ENCODE data around the gene ZCRB1. TPM values are rescaled to one million over a fixed set of nuclear protein-coding genes. Genes with fewer than 3 reads are reported as not detected.

The ZCRB1 gene
- total and polyA plus RNA-seq, 2 of the 4 experiments (the other 2 are of a cell fraction), result 19.7 to 28.1 TPM

DNA sequence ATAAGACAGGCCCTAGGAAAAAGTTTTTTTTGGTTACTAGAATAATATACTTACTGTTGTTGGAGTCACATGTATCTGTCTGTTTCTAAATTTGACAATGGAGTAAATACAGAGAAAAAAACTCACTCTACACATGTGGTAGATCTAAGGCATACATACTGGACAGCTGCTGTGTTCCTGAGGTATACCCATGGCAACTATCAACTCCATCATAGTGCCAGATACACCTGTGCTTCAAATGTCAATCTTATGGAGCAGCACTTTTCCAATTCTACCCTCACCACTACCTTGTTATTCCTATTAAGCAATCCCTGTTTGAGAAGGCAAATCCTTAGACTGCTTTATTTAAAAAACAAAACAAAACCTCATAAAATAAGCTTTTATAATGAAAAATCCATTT is 3.3 kb downstream of the ZCRB1 start:
- Histone ChIP-seq H3K4me1 (ENCODE audit: control insufficient read depth, insufficient read depth, low read length) (peaks cover 2% of the 10 kb centered on the region; the same call in 1 of the 2 replicates), H3K4ac (ENCODE audit: low read depth, low read length) (no peak overlapping the region), H3K9ac (ENCODE audit: low read depth, low read length) (no peak overlapping the region), H2BK20ac (ENCODE audit: low read depth, low read length) (no peak overlapping the region), H3K9me1 (ENCODE audit: insufficient read depth, low read length) (peaks cover 5% of the 10 kb centered on the region; the same call in 1 of the 2 replicates), H3K27me3 (ENCODE audit: control insufficient read depth, insufficient read depth, low read length) (no peaks in the 10 kb centered on the region), H3K56ac (ENCODE audit: extremely low read depth, insufficient read depth, low read length) (no peak overlapping the region), H2AFZ (replicated peaks; ENCODE audit: low read length, poor library complexity) (no peak overlapping the region), H3K27ac (ENCODE audit: insufficient read depth, low read length) (no peak overlapping the region), H4K20me1 (ENCODE audit: insufficient read depth, low read length) (no peaks in the 10 kb centered on the region; the same call in 1 of the 2 replicates), H2BK15ac (ENCODE audit: low read depth, low read length) (no peak overlapping the region), H3K14ac (replicated peaks; ENCODE audit: low read depth, low read length) (no peak overlapping the region), H4K5ac (ENCODE audit: low read depth, low read length) (no peak overlapping the region), H4K8ac (ENCODE audit: low read depth in 2 of 2, low read length in 2 of 2) (no peak overlapping the region), H3K9me3 (ENCODE audit: control insufficient read depth, insufficient read depth, low read length) (no peaks in the 10 kb centered on the region), H2BK5ac (ENCODE audit: low read depth, low read length, poor library complexity, severe bottlenecking) (no peak overlapping the region), H2AK5ac (ENCODE audit: low read depth, low read length) (no peak overlapping the region), H3K4me3 (ENCODE audit: insufficient read depth, low read depth, low read length) (no peak overlapping the region), H3K23ac (ENCODE audit: low read depth, low read length) (no peak overlapping the region), H2AK9ac (replicated peaks; ENCODE audit: low read depth, low read length, poor library complexity) (no peak overlapping the region), H3K18ac (ENCODE audit: low read depth, low read length) (no peak overlapping the region), H3K79me1 (ENCODE audit: low read depth in 1 of 2, low read length in 2 of 2) (peaks cover 16 to 30% of the 10 kb centered on the region in 2 experiments; a peak in 3 of 4 replicates), H4K91ac (ENCODE audit: insufficient read depth, low read depth, low read length) (no peak overlapping the region), H3K36me3 (ENCODE audit: control insufficient read depth, insufficient read depth, low read length) (peaks cover 7% of the 10 kb centered on the region), H3K4me2 (ENCODE audit: low read depth, low read length) (no peak overlapping the region), H2BK120ac (ENCODE audit: low read depth, low read length) (no peak overlapping the region)
- dilution Hi-C loops (cut with HindIII; ENCODE audit: low sequenced_read_pairs, unreplicated experiment), result no loop called here
- ChIA-PET CTCF (no interaction called here), POLR2A (ENCODE audit: unreplicated experiment) (no interaction called here)
- TF ChIP-seq, protein P1, sequence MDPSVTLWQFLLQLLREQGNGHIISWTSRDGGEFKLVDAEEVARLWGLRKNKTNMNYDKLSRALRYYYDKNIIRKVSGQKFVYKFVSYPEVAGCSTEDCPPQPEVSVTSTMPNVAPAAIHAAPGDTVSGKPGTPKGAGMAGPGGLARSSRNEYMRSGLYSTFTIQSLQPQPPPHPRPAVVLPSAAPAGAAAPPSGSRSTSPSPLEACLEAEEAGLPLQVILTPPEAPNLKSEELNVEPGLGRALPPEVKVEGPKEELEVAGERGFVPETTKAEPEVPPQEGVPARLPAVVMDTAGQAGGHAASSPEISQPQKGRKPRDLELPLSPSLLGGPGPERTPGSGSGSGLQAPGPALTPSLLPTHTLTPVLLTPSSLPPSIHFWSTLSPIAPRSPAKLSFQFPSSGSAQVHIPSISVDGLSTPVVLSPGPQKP (IDR thresholded peaks at IDR 0.05; ENCODE audit: borderline replicate concordance, low read depth, low read length), result no peak
- TF ChIP-seq CEBPB (IDR thresholded peaks at IDR 0.05; ENCODE audit: low read depth, low read length), result no peak
- TF ChIP-seq NFE2L2 (IDR thresholded peaks at IDR 0.05; ENCODE audit: low read depth, low read length), result no peak
- no peak for TF ChIP-seq RCOR1 (IDR thresholded peaks at IDR 0.05; ENCODE audit: insufficient replicate concordance, low read length)
- TF ChIP-seq, protein P2, sequence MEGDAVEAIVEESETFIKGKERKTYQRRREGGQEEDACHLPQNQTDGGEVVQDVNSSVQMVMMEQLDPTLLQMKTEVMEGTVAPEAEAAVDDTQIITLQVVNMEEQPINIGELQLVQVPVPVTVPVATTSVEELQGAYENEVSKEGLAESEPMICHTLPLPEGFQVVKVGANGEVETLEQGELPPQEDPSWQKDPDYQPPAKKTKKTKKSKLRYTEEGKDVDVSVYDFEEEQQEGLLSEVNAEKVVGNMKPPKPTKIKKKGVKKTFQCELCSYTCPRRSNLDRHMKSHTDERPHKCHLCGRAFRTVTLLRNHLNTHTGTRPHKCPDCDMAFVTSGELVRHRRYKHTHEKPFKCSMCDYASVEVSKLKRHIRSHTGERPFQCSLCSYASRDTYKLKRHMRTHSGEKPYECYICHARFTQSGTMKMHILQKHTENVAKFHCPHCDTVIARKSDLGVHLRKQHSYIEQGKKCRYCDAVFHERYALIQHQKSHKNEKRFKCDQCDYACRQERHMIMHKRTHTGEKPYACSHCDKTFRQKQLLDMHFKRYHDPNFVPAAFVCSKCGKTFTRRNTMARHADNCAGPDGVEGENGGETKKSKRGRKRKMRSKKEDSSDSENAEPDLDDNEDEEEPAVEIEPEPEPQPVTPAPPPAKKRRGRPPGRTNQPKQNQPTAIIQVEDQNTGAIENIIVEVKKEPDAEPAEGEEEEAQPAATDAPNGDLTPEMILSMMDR (conservative IDR thresholded peaks at IDR 0.05; ENCODE audit: low read depth, low read length), result no peak
- no peak for TF ChIP-seq MAFK (IDR thresholded peaks at IDR 0.05; ENCODE audit: low read depth, low read length)
- no peak for TF ChIP-seq POLR2A (IDR thresholded peaks at IDR 0.05; ENCODE audit: low read depth, low read length)
- TF ChIP-seq BHLHE40 (IDR thresholded peaks at IDR 0.05; ENCODE audit: low read depth, low read length), result no peak
- TF ChIP-seq MXI1 (IDR thresholded peaks at IDR 0.05; ENCODE audit: borderline replicate concordance, low read depth, low read length), result no peak
- no peak for TF ChIP-seq CHD1 (IDR thresholded peaks at IDR 0.05; ENCODE audit: low read depth, low read length)
- TF ChIP-seq, protein P3, sequence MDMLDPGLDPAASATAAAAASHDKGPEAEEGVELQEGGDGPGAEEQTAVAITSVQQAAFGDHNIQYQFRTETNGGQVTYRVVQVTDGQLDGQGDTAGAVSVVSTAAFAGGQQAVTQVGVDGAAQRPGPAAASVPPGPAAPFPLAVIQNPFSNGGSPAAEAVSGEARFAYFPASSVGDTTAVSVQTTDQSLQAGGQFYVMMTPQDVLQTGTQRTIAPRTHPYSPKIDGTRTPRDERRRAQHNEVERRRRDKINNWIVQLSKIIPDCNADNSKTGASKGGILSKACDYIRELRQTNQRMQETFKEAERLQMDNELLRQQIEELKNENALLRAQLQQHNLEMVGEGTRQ (IDR thresholded peaks at IDR 0.05; ENCODE audit: low read depth, low read length), result no peak
- TF ChIP-seq MAZ (IDR thresholded peaks at IDR 0.05; ENCODE audit: borderline replicate concordance, low read depth, low read length), result no peak
- no peak for TF ChIP-seq FOS (IDR thresholded peaks at IDR 0.05; ENCODE audit: low read depth, low read length)
- no peak for TF ChIP-seq RAD21 (IDR thresholded peaks at IDR 0.05; ENCODE audit: low read length)
- no peak for TF ChIP-seq SMC3 (IDR thresholded peaks at IDR 0.05; ENCODE audit: low read depth, low read length)
- no peak for TF ChIP-seq RFX5 (IDR thresholded peaks at IDR 0.05; ENCODE audit: low read depth, low read length)
- DNase-seq, result no peak
- in situ Hi-C loops (cut with MboI; ENCODE audit: low sequenced_read_pairs), result loop anchor here (10.0 kb wide), 1 partner anchor 88 kb away; the partner anchor contains the start of gene YAF2
- BruUV-seq (replicated peaks), result no TSS peak
- intact Hi-C loops (cut with micrococcal nuclease), result no loop called here
- no peak for ATAC-seq (ENCODE audit: low read depth)

Measured in IMR-90 (cell line).